SHP77 treated with DMSO at 0.1 percent for 48 hours (cell line): ENCODE measurements around the gene KRT14.
"Not testable (repeated sequence)": the region's sequence is repeated elsewhere in the genome, so short reads cannot be mapped to it uniquely, and the experiment has no call there.

Experiments
- DNase-seq: peaks from one replicate; lab custom pipeline; 2025; lab: John Stamatoyannopoulos, UW

The KRT14 gene

GRCh38 chr17:41586863-41587495 lies at the start of gene KRT14:
TSS of gene KRT14 (minus strand) at chr17:41586895. CDS start at chr17:41586834, 61 bp downstream.
- DNase-seq: no peak

GRCh38 chr17:41635121-41636097 lies 48.7 kb upstream of the KRT14 start:
- no peak for DNase-seq

- no peak for DNase-seq
Measured at GRCh38 chr17:41634639-41635038, 47.9 kb upstream of the KRT14 start.

- DNase-seq: peak; percentile 8
Measured at GRCh38 chr17:41633556-41634199, 47.0 kb upstream of the KRT14 start.

- DNase-seq: no peak
Measured at GRCh38 chr17:41632482-41633105, 45.9 kb upstream of the KRT14 start.

GRCh38 chr17:41631898-41632285 lies 45.2 kb upstream of the KRT14 start:
- no peak for DNase-seq

- no peak for DNase-seq
Measured at GRCh38 chr17:41631025-41631897, 44.6 kb upstream of the KRT14 start.

GRCh38 chr17:41629826-41630670 lies 43.4 kb upstream of the KRT14 start:
- DNase-seq: no peak

- DNase-seq: no peak
Measured at GRCh38 chr17:41629316-41629715, 42.6 kb upstream of the KRT14 start.

GRCh38 chr17:41628621-41629255 lies 42.0 kb upstream of the KRT14 start:
- DNase-seq: not testable (repeated sequence)

GRCh38 chr17:41628073-41628370 lies 41.3 kb upstream of the KRT14 start:
- DNase-seq: not testable (repeated sequence)

GRCh38 chr17:41627316-41628072 lies 40.8 kb upstream of the KRT14 start:
- no peak for DNase-seq

- not testable (repeated sequence) for DNase-seq
Measured at GRCh38 chr17:41626914-41627295, 40.2 kb upstream of the KRT14 start.

- not testable (repeated sequence) for DNase-seq
Measured at GRCh38 chr17:41626028-41626913, 39.6 kb upstream of the KRT14 start.

GRCh38 chr17:41625602-41626001 lies 38.9 kb upstream of the KRT14 start:
- DNase-seq: no peak

- DNase-seq: no peak
Measured at GRCh38 chr17:41624208-41625101, 37.8 kb upstream of the KRT14 start, which contains the start of gene KRT17. TSS of gene KRT17 (minus strand) at chr17:41624575. CDS start at chr17:41624509, 66 bp downstream.
